HepG2 (cell line): ENCODE data around the gene ATRIP. TPM values are rescaled to one million over a fixed set of nuclear protein-coding genes. Genes with fewer than 3 reads are reported as not detected.

ENCODE experiments used
- ATAC-seq: fragments of 200-7000 bp; cut with Tn5 transposase; 3 replicates; pipeline ENCODE4 v1.9.1; 2020; ENCODE audit warnings: mild to moderate bottlenecking, moderate library complexity
- BruUV-seq: library from RNA; stranded (reverse); fragments of 400-500 nt; replicated peaks from 2 replicates; lab custom pipeline; 2021; lab: Mats Ljungman, UMichigan
- CTCF ChIA-PET: fragments of 300-600 bp; formaldehyde crosslinking; extraction: SDS; loops from one replicate; lab custom pipeline; 2021; ENCODE audit warnings: low total read pairs, inconsistent platforms, low intra/inter-chr PET ratio; lab: Yijun Ruan, JAX
- POLR2A ChIA-PET: fragments of 350-600 bp; sonication (Branson Sonifier 250); formaldehyde crosslinking; loops from one replicate; lab custom pipeline; 2020; ENCODE audit warnings: antibody characterized with exemption, inconsistent platforms; lab: Yijun Ruan, JAX
- DNase-seq: peaks from one replicate; pipeline ENCODE4 v3.0.0-alpha.2; 2015; ENCODE audit warnings: low spot score
- FAIRE-seq: peaks from 3 replicates; lab custom pipeline; 2011; peaks lifted over from hg19 to GRCh38; lab: Jason Lieb, UNC
- H2AFZ ChIP-seq: one replicate; pipeline ENCODE4 v1.6.1; 2011; ENCODE audit warnings: low read length, inconsistent platforms
- H3K27ac ChIP-seq: fragments of 300-600 bp; 3 replicates; pipeline ENCODE4 v1.8.0; 2011; ENCODE audit warnings: mixed run types, mild to moderate bottlenecking, mixed read lengths, low read length, inconsistent platforms; ENCODE audit not compliant: insufficient read depth; ENCODE audit errors: extremely low read length
- H3K27me3 ChIP-seq, 2 experiments: fragments of 200-600 bp in 1 of 2; 2 replicates in 1 of 2; 3 replicates in 1 of 2; pipeline versions ENCODE4 v1.6.0 to v1.8.0; 2011; ENCODE audit warnings: low read length in 2 of 2, mild to moderate bottlenecking in 2 of 2, moderate library complexity in 2 of 2, inconsistent platforms in 1 of 2; ENCODE audit not compliant: insufficient read depth in 2 of 2, control insufficient read depth in 1 of 2
- H3K36me3 ChIP-seq, 2 experiments: fragments of 200-600 bp in 1 of 2; replicated peaks in 1 of 2; 2 replicates in 1 of 2; 3 replicates in 1 of 2; pipeline versions ENCODE4 v1.5.1 to v1.8.0; 2011; ENCODE audit warnings: low read length in 2 of 2, inconsistent platforms in 1 of 2; ENCODE audit not compliant: insufficient read depth in 2 of 2, control insufficient read depth in 1 of 2
- H3K4me1 ChIP-seq: 2 replicates; pipeline ENCODE4 v1.5.1; 2012; ENCODE audit warnings: low read length, inconsistent platforms; ENCODE audit not compliant: insufficient read depth
- H3K4me2 ChIP-seq: 2 replicates; pipeline ENCODE4 v1.6.0; 2011; ENCODE audit warnings: low read depth, low read length, inconsistent platforms
- H3K4me3 ChIP-seq, 3 experiments: fragments of 200-600 bp in 1 of 3; sonication (generic), shearing (Covaris generic) in 1 of 3; replicated peaks in 1 of 3; 2 replicates each; pipeline ENCODE4 v1.5.1; 2011 to 2016; ENCODE audit warnings: low read length in 3 of 3, inconsistent platforms in 2 of 3, low read depth in 2 of 3, mild to moderate bottlenecking in 2 of 3, control low read depth in 1 of 3, mixed read lengths in 1 of 3; ENCODE audit not compliant: insufficient read depth in 1 of 3
- H3K79me2 ChIP-seq: one replicate; pipeline ENCODE4 v1.6.1; 2011; ENCODE audit warnings: low read length, inconsistent platforms; ENCODE audit not compliant: insufficient read depth
- H3K9ac ChIP-seq: 2 replicates; pipeline ENCODE4 v1.6.0; 2011; ENCODE audit warnings: mild to moderate bottlenecking, low read depth, low read length, inconsistent platforms; ENCODE audit not compliant: insufficient read depth
- H3K9me3 ChIP-seq: 2 replicates; pipeline ENCODE4 v1.5.1; 2012; ENCODE audit warnings: mild to moderate bottlenecking, low read length
- H4K20me1 ChIP-seq: 2 replicates; pipeline ENCODE4 v1.6.0; 2011; ENCODE audit warnings: inconsistent platforms, mild to moderate bottlenecking, low read length, moderate library complexity; ENCODE audit not compliant: insufficient read depth
- ASH2L ChIP-seq: fragments of 300-600, 200-600 bp; sonication (generic); IDR thresholded peaks from 2 replicates; pipeline ENCODE4 v1.7.0; 2017; ENCODE audit warnings: low read depth, mild to moderate bottlenecking, moderate library complexity, mixed read lengths, low read length; ENCODE audit not compliant: insufficient read length
- CCAR2 ChIP-seq: fragments of 200-400 bp; formaldehyde crosslinking; optimal IDR thresholded peaks from 2 replicates; pipeline ENCODE3; 2018; ENCODE audit warnings: low read depth, mild to moderate bottlenecking, low read length, moderate library complexity
- CTCF ChIP-seq: sonication (generic); formaldehyde crosslinking; IDR thresholded peaks from 2 replicates; pipeline ENCODE4 v1.5.0; 2020; ENCODE audit warnings: mild to moderate bottlenecking, missing genetic modification reagents, moderate library complexity
- HNF4A ChIP-seq: sonication (generic); formaldehyde crosslinking; IDR thresholded peaks from 2 replicates; pipeline ENCODE4 v1.4.0; 2020; ENCODE audit warnings: missing genetic modification reagents
- IKZF1 ChIP-seq: fragments of 450-650 bp; IDR thresholded peaks from 2 replicates; pipeline ENCODE4 v1.7.1; 2016
- KDM4B ChIP-seq: sonication (generic); formaldehyde crosslinking; IDR thresholded peaks from 2 replicates; pipeline ENCODE4 v1.4.0; 2020; ENCODE audit warnings: missing genetic modification reagents
- MIXL1 ChIP-seq: IDR thresholded peaks from 2 replicates; pipeline ENCODE4 v1.6.1; 2016
- NR2F6 ChIP-seq, 2 experiments: IDR thresholded peaks; 2 replicates each; pipeline ENCODE4 v1.6.1; 2016; ENCODE audit warnings: antibody characterized with exemption in 1 of 2, mild to moderate bottlenecking in 1 of 2
- POLR2A ChIP-seq, 2 experiments: IDR thresholded peaks; 2 replicates each; pipeline ENCODE4 v1.6.1; 2011; ENCODE audit warnings: low read depth in 2 of 2, low read length in 2 of 2, mild to moderate bottlenecking in 1 of 2, moderate library complexity in 1 of 2; ENCODE audit not compliant: insufficient read depth in 1 of 2
- RAD21 ChIP-seq: fragments of 450-650 bp; formaldehyde crosslinking; IDR thresholded peaks from 2 replicates; pipeline ENCODE4 v1.5.0; 2020; ENCODE audit warnings: mild to moderate bottlenecking
- RAD51 ChIP-seq: fragments of 450-650 bp; IDR thresholded peaks from 2 replicates; pipeline ENCODE4 v1.6.1; 2016; ENCODE audit warnings: borderline replicate concordance
- RBAK ChIP-seq: sonication (generic); formaldehyde crosslinking; IDR thresholded peaks from 2 replicates; pipeline ENCODE4 v1.5.1; 2020; ENCODE audit warnings: mild to moderate bottlenecking, missing genetic modification reagents
- SALL1 ChIP-seq: sonication (generic); formaldehyde crosslinking; IDR thresholded peaks from 2 replicates; pipeline ENCODE4 v1.8.0; 2022; ENCODE audit warnings: mild to moderate bottlenecking, missing genetic modification reagents
- SMC3 ChIP-seq: IDR thresholded peaks from 2 replicates; pipeline ENCODE4 v1.6.1; 2011; ENCODE audit warnings: low read length, improper control_type of control experiment
- SOX13 ChIP-seq, 3 experiments: fragments of 450-650 bp in 1 of 3; sonication (generic) in 1 of 3; formaldehyde crosslinking in 1 of 3; IDR thresholded peaks in 2 of 3; conservative IDR thresholded peaks in 1 of 3; 2 replicates each; pipeline versions ENCODE4 v1.5.0 to v1.6.1; 2016 to 2020; ENCODE audit warnings: antibody characterized with exemption in 1 of 3, mild to moderate bottlenecking in 1 of 3, missing compliant biosample characterization in 1 of 3, missing genetic modification reagents in 1 of 3, moderate library complexity in 1 of 3
- ZBTB10 ChIP-seq: sonication (generic); formaldehyde crosslinking; IDR thresholded peaks from 2 replicates; pipeline ENCODE4 v1.4.0; 2020; ENCODE audit warnings: missing genetic modification reagents, borderline replicate concordance
- ZNF292 ChIP-seq: sonication (generic); formaldehyde crosslinking; IDR thresholded peaks from 2 replicates; pipeline ENCODE4 v1.8.1; 2022; ENCODE audit warnings: mild to moderate bottlenecking, low read depth, missing genetic modification reagents, borderline replicate concordance
- ZNF614 ChIP-seq: IDR thresholded peaks from 2 replicates; pipeline ENCODE4 v1.6.1; 2018; ENCODE audit warnings: missing biosample characterization, missing genetic modification reagents, inconsistent platforms, borderline replicate concordance
- ZNF780A ChIP-seq: sonication (generic); formaldehyde crosslinking; IDR thresholded peaks from 2 replicates; pipeline ENCODE4 v1.8.0; 2022; ENCODE audit warnings: mild to moderate bottlenecking, missing genetic modification reagents, moderate library complexity
- ZUFSP ChIP-seq: sonication (generic); formaldehyde crosslinking; IDR thresholded peaks from 2 replicates; pipeline ENCODE4 v1.9.0; 2021; ENCODE audit warnings: missing genetic modification reagents, mild to moderate bottlenecking, borderline replicate concordance
- WGBS: methylation state at CpG from one replicate; pipeline ENCODE4 v1.1.6; 2017; ENCODE audit warnings: low lambda C conversion rate; 5-methylcytosine and 5-hydroxymethylcytosine counted together
- in situ Hi-C: cut with HindIII; loops from 2 replicates; pipeline ENCODE4 v1.10.0; 2017; ENCODE audit warnings: low pct_unique_long_range_greater_than_20kb; ENCODE audit not compliant: extremely low pct_ligation_motif_present
- intact Hi-C: fragments of 100-400 bp; cut with micrococcal nuclease; formaldehyde crosslinking; loops from one replicate; pipeline ENCODE4 v1.10.0; 2022; ENCODE audit not compliant: unreplicated experiment
- polyA plus RNA-seq, 8 experiments: library from polyadenylated mRNA; depleted of rRNA in 3 of 8; stranded (reverse) in 7 of 8; unstranded in 1 of 8; fragments of >200 nt; fragmentation: Illumina TruSeq in 4 of 8; extraction: Trizol in 4 of 8; gene quantifications; 2 replicates each; pipeline versions ENCODE4 v1.2.1 to v1.2.3, GENCODE V29; 2011 to 2016; ENCODE audit warnings: low read depth in 4 of 8, missing spikeins in 1 of 8, mixed read lengths in 1 of 8; ENCODE audit not compliant: insufficient read depth in 1 of 8
- total RNA-seq, 5 experiments: library from RNA; depleted of rRNA; stranded (reverse); fragments of >200 nt; fragmentation: Illumina TruSeq; extraction: Trizol; gene quantifications; 2 replicates each; pipeline ENCODE4 v1.2.3, GENCODE V29; 2016; ENCODE audit warnings: low read depth in 1 of 5

ATRIP gene
- total and polyA plus RNA-seq, 2 of the 13 experiments (the other 11 are each of a cell fraction or from before 2014, with no cell fraction given): 5.1 to 12.5 TPM

- POLR2A ChIA-PET: interaction anchor here (1.4 to 11.1 kb wide), 5 partner anchors 8 to 21 kb away, joined by 5 to 130 read pairs (median 10); partner anchors contain the start of genes CCDC51, PLXNB1 and TMA7
- peak; percentile 39 for ATAC-seq
- WGBS: 81% methylated on average over 3 of the region's 3 CpGs
- peak; percentile 18; the same call in 1 of the 2 replicates for TF ChIP-seq SALL1 (CRISPR knock-in tag)
- TF ChIP-seq CCAR2: no peak
- TF ChIP-seq SOX13 (IDR thresholded peaks at IDR 0.05): no peak
- no peak for TF ChIP-seq SOX13 (CRISPR knock-in tag; conservative IDR thresholded peaks at IDR 0.05 in 1 of 2, IDR thresholded peaks at IDR 0.05 in 1 of 2)
- no peak for TF ChIP-seq ZBTB10 (CRISPR knock-in tag)
- TF ChIP-seq RAD51: no peak
- TF ChIP-seq ZUFSP (CRISPR knock-in tag): no peak
- TF ChIP-seq NR2F6 (IDR thresholded peaks at IDR 0.05): no peak
- 0 out of 2 replicates have a peak, but pooled peaks have one; percentile 14 for TF ChIP-seq NR2F6 (CRISPR knock-in tag; IDR thresholded peaks at IDR 0.05)
- TF ChIP-seq RBAK (CRISPR knock-in tag): no peak
- no peak for TF ChIP-seq ZNF292
- TF ChIP-seq SMC3: 0 out of 2 replicates have a peak, but pooled peaks have one; percentile 0
- TF ChIP-seq KDM4B: no peak
- no peak for TF ChIP-seq IKZF1
- peak in 1 of 2 experiments; percentile 29; a peak in 1 of 4 replicates for TF ChIP-seq POLR2A (IDR thresholded peaks at IDR 0.05; ENCODE audit: insufficient read depth in 1 of 2, low read depth in 2 of 2, low read length in 2 of 2)
- TF ChIP-seq HNF4A (CRISPR knock-in tag): peak; percentile 71
- peak; percentile 61 for TF ChIP-seq CTCF
- no peak for TF ChIP-seq ASH2L
- no peak for TF ChIP-seq ZNF614
- TF ChIP-seq MIXL1: no peak
- TF ChIP-seq RAD21: 0 out of 2 replicates have a peak, but pooled peaks have one; percentile 26
- TF ChIP-seq ZNF780A (CRISPR knock-in tag): no peak
These were observed 24.3 kb upstream of the ATRIP start for GRCh38 chr3:48422272-48422671.

More at GRCh38 chr3:48422272-48422671, 24.3 kb upstream of the ATRIP start:
- CTCF ChIA-PET: interaction anchor here (2.0 kb wide), 1 partner anchor 14 kb away, joined by 16 read pairs; no protein-coding TSS in a partner anchor
- DNase-seq (no peak), FAIRE-seq (no peak)
- Histone ChIP-seq H4K20me1 (peaks cover 71% of the 10 kb centered on the region), H3K4me2 (no peak overlapping the region), H3K4me1 (peaks cover 54% of the 10 kb centered on the region), H3K27ac (no peak overlapping the region), H3K79me2 (peaks cover 58% of the 10 kb centered on the region), H3K36me3 (peaks cover 58 to 83% of the 10 kb centered on the region in 2 experiments), H3K27me3 (no peaks in the 10 kb centered on the region), H3K9ac (no peak overlapping the region), H2AFZ (no peak overlapping the region), H3K4me3 (no peak overlapping the region), H3K9me3 (no peaks in the 10 kb centered on the region)
- in situ Hi-C loops (no loop called here), intact Hi-C loops (no loop called here)
- BruUV-seq: no TSS peak
